PFSK-1 (cell line): Measurements from ENCODE around the gene RAD51AP1.

Experiments used
- POLR2AphosphoS5 ChIP-seq: IDR thresholded peaks from 2 replicates; pipeline ENCODE4 v1.6.1; 2012; ENCODE audit warnings: low read depth, mild to moderate bottlenecking, control low read depth, low read length, moderate library complexity
- REST ChIP-seq, 2 experiments: IDR thresholded peaks; 2 replicates each; pipeline versions ENCODE4 v1.6.1 to v1.8.0; 2011 to 2012; ENCODE audit warnings: low read depth in 2 of 2, low read length in 2 of 2, control low read depth in 1 of 2, inconsistent platforms in 1 of 2, mild to moderate bottlenecking in 1 of 2, moderate library complexity in 1 of 2; ENCODE audit not compliant: insufficient read depth in 1 of 2
- SIN3A ChIP-seq: IDR thresholded peaks from 2 replicates; pipeline ENCODE4 v1.6.1; 2012; ENCODE audit warnings: mild to moderate bottlenecking, low read length, moderate library complexity, borderline replicate concordance; ENCODE audit not compliant: insufficient read depth
- TAF1 ChIP-seq: IDR thresholded peaks from 2 replicates; pipeline ENCODE4 v1.6.1; 2012; ENCODE audit warnings: low read length, control low read depth, borderline replicate concordance; ENCODE audit not compliant: insufficient read depth

- no peak for TF ChIP-seq POLR2AphosphoS5
- TF ChIP-seq SIN3A: no peak
- no peak for TF ChIP-seq REST (IDR thresholded peaks at IDR 0.05; ENCODE audit: insufficient read depth in 1 of 2, low read depth in 2 of 2, low read length in 2 of 2)
- no peak for TF ChIP-seq TAF1
Measured at GRCh38 chr12:4553943-4554342, 15.3 kb downstream of the RAD51AP1 start.
